NCI-H2029 treated with DMSO at 0.1 percent for 48 hours (cell line): ENCODE results near the gene MRI1.

Experiments used
- DNase-seq: peaks from one replicate; lab custom pipeline; 2025; lab: John Stamatoyannopoulos, UW

MRI1 gene

DNA sequence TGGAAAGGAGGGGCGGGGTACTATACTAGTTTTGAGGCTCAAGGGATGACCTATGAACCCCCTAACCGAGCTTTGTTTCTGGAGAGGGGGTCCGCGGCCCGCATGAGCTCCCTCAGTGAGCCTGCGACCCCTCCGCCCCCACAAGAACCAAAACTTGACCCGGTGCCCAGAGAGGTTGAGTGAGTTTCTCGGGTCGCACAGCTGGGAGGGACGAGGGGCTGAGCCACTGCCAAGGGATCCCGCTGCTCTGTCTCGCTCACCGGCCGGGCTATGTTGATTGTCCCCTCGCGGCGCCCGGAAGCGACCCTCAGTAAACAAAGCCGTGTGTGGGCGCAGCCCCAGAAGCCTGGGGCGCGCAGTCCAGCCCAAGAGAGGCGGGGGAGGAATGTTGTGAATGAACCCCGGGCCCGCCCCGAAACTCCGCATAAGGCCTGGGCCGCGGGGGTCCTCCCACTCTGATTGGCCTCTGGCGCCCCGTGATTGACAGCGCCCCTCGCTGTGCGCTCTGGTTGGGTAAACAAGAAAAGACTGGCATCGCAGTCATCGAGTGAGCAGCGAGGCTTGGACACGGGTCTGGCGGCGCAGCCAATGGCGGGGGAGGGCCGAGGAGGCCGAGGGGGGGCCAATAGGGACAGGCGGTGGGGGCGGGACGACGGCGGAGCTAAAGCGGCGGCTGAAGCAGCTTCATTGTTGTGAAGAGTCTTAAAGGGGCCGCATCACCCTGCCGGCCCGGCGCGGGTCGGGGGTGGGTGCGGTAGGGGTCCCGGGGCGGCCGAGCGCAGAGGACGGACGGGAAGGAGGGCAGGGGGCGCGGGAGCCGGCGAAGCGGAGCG, 30.7 kb downstream of the MRI1 start, which contains the start of gene ZSWIM4:
TSS of gene ZSWIM4 (plus strand) at position 687 of the 833 bp plus-strand sequence. CDS start 206 bp downstream, outside the sequence.
- DNase-seq, result peak; percentile 94

DNA sequence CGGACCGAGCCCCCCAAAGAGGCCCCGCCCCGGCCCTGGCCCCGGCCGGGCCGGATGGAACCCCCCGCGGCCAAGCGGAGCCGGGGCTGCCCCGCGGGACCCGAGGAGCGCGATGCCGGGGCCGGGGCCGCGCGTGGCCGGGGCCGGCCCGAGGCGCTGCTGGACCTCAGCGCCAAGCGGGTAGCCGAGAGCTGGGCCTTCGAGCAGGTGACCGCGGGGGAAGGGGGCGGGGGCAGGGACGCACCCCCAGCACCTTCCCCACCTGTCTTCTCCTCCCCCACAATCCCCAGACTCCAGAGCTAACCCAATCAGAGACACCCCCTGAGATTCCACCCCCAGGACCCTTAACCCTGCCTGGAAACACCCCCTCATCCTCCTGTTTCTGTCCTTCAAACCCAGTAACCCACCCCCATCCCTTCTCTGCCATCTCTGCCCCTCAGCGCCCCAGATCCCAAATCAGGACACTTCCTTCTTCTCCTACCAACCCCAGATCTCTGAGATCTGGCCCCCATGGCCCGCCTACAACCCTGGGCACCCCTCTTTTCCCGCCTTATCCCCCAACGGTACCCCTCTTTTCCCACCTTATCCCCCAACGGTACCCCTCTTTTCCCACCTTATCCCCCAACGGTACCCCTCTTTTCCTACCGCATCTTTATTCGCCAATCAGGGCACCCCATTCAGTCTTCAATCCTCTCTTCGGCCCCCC, 31.4 kb downstream of the MRI1 start:
- DNase-seq, result no peak

DNA sequence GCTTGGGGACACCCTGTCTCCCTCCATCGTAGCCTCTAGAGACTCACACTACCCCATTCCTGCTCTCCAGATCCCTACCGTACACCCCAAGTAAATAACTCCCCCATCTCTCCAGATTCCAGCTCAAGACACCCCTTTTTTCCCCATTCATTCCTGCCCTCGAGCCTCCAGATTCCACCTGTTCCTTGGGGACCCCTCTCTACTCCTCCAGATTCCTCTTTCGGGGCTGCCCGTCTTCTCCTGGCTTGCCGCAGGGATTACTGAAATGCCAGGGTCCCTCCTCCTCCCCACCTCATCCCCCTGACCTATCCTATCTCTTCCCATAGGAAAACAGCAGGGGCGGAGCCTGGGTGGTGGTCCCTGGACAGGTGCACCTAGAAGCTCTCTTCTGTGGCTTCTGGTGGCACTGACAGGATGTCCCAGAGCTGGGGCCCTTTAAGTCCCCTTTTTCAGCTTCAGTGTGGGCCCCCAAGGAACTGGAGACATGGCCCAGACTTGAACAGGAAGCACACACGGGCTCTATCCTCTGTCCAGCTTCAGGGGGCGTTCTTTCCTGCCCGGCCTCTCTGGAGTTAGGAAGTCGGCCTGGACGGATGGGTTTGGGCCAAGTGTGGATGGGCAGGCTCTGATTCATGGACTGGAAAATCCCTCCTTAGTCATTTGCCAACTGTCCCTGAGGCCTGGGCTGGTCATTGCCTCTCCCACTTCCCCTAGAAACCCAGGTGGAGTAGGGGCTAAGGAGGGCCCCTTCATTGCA, 32.2 kb downstream of the MRI1 start:
- no peak for DNase-seq

GRCh38 chr19:13797058-13797440, 32.7 kb downstream of the MRI1 start:
- DNase-seq, result no peak

- no peak for DNase-seq
Observed at GRCh38 chr19:13797870-13798269, 33.5 kb downstream of the MRI1 start.

- DNase-seq, result no peak
Observed at GRCh38 chr19:13799669-13800068, 35.3 kb downstream of the MRI1 start.

DNA sequence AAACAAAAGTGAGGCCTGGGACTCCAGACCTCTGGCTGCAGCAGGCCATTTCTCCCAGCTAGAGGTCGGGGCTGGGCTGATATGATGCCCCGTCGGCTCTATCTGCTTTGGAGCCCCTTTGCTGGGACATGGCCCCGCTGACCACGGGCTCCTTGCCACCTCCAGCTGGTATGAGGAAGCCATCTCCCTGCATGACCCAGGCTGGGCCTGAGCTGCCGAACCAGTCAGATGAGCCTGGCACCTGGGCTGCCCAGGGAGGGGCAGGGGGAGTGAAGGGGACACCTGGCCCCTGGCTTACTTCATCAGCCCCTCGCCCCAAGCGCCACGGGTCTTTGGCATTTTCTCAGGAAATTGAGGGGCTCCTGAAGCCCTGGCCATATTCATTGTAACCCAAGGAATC, 38.7 kb downstream of the MRI1 start:
- DNase-seq, result no peak

GRCh38 chr19:13804830-13805683, 40.7 kb downstream of the MRI1 start:
- DNase-seq, result no peak

GRCh38 chr19:13806728-13807127, 42.4 kb downstream of the MRI1 start:
- no peak for DNase-seq

DNA sequence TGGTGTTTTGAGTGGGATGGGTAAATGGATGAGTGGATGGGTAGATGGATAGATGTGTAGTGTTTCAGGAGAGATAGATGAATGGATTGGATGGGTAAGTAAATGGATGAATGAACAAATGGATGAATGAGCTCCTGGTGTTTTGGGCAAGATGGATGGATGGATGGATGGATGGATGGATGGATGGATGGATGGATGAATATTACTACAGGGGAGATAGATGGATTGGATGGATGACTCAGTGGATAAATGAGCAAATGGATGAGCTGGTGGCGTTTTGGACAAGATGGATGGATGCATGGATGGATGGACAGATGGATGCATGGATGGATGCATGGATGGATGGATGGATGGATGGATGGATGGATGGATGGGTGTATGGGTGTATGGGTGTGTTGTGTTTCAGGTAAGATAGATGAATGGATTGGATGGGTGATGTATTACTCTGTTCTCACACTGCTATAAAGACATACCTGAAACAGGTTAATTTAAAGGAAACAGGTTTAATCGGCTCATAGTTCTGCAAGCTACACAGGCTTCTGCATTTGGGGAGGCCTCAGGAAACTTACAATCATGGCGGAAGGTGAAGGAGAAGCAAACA, 43.2 kb downstream of the MRI1 start:
- no peak for DNase-seq

DNA sequence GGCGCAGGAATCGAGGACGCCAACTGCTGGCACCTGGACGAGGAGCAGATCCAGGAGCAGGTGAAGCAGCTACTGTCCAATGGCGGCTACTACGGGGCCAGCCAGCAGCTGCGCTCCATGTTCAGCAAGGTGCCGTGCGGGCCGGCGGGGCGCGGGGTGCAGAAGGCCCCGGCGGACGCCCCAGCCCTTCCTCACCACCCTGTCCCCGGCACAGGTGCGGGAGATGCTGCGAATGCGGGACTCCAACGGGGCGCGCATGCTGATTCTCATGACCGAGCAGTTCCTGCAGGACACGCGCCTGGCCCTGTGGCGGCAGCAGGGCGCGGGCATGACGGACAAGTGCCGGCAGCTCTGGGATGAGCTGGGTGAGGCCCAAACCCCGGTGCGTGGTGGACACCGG, 44.5 kb downstream of the MRI1 start:
- no peak for DNase-seq

DNA sequence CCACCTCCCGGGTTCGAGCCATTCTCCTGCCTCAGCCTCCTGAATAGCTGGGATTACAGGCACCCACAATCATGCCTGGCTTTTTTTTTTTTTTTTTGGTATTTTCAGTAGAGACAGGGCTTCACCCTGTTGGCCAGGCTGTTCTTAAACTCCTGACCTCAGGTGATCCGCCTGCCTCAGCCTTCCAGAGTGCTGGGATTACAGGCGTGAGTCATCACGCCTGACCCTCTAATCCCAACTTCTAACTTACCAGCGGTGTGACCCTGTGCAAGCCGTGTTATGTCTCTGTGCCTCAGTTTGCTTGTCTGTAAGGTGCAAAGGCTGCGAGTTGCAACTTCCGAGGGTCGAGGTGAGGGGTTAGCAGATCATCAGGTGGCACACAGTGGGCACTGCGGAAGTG, 48.2 kb downstream of the MRI1 start:
- DNase-seq, result no peak

- DNase-seq, result no peak
Observed at GRCh38 chr19:13813147-13813546, 48.8 kb downstream of the MRI1 start.

DNA sequence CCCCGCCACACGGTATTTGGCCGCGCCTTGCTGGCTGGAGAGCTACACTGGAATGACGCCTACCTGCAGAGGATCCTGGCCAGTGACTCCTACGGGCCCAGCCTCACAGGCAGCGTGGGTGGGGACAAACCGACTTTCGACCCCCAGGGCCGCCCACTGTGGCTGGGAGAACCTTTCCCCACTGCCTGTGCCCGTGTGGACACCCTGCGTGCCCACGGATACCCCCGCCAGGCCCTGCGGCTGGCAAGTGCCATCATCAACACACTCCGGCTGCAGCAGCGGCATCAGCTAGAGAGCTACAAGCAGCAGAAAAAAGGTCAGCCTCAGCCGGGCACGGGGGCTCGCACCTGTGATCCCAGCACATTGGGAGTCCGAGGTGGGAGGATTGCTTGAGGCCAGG, 50.2 kb downstream of the MRI1 start:
- no peak for DNase-seq

- peak; percentile 64 for DNase-seq
Observed at GRCh38 chr19:13817018-13817614, 52.8 kb downstream of the MRI1 start.

GRCh38 chr19:13817615-13818371, 53.5 kb downstream of the MRI1 start:
- peak; percentile 93 for DNase-seq

DNA sequence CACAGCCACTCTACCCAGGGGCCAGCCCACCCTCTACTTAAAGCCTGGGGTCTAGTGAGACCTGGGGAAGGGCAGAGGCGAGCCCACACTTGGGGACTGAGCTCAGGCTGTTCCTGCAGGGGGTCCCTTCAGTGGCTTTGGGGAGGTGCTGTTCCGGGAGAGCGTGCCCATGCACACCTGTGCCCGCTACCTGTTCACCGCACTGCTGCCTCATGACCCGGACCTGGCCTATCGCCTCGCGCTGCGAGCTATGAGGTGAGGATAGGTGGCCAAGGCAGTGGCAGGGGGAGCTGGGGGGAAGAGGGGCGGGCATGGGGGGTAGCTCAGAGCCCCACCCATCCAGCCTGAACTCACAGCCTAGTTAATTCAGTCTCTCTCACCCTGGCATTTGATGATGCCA, 54.9 kb downstream of the MRI1 start:
- DNase-seq, result no peak

DNA sequence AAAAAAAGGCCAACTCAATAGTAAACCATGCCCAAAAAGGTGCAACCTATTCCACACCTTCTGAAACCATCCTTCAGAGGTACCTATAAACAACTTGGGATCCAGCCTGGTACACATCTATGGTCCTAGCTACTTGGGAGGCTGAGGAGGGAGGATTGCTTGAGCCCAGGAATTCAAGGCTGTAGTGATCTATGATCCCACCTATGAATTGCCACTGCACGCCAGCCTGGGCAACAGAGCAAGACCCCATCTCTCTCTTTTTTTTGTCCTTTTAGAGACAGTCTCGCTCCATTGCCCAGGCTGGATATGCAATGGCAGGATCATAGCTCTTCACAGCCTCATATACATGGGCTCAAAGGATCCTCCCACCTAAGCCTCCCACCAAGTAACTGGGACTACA, 57.0 kb downstream of the MRI1 start:
- DNase-seq, result no peak

GRCh38 chr19:13823256-13823655, 58.9 kb downstream of the MRI1 start:
- peak; percentile 21 for DNase-seq
